GM18951 (cell line): ENCODE results near the gene MFN2.
"Not testable (repeated sequence)": the region's sequence is repeated elsewhere in the genome, so short reads cannot be mapped to it uniquely, and the experiment has no call there.

Source experiments
- POLR2A ChIP-seq: IDR thresholded peaks from 4 replicates; pipeline ENCODE4 v1.6.1; 2011; ENCODE audit warnings: mild to moderate bottlenecking; ENCODE audit not compliant: insufficient read length, insufficient read depth; ENCODE audit errors: extremely low read depth
- in situ Hi-C: fragments of 300-500 bp; cut with MboI; formaldehyde crosslinking; loops from one replicate; pipeline ENCODE4 v1.12.0; 2022; ENCODE audit warnings: low sequenced_read_pairs, mixed read lengths, inconsistent platforms; ENCODE audit not compliant: unreplicated experiment

MFN2 gene

GRCh38 chr1:11997081-11997850 lies 17.0 kb downstream of the MFN2 start:
- TF ChIP-seq POLR2A, result no peak
- in situ Hi-C loops, result no loop called here

DNA sequence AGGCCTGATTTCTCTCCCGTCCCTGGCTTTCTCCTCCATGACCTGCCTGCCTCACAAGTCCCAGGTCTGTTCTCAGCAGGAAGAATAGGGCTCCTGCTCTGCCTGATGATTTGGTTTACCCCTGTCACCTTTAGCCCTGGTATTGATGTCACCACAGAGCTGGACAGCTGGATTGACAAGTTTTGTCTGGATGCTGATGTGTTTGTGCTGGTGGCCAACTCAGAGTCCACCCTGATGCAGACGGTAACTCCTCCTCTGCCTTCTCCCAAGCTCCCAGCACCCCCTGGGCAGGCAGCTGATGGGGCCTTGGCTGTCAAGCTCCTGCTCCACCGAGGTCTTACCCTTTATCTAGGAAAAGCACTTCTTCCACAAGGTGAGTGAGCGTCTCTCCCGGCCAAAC lies 18.4 kb downstream of the MFN2 start:
- TF ChIP-seq POLR2A, result no peak
- in situ Hi-C loops, result no loop called here

- TF ChIP-seq POLR2A, result no peak
- in situ Hi-C loops, result no loop called here
These were observed 19.0 kb downstream of the MFN2 start for GRCh38 chr1:11999236-11999635.

GRCh38 chr1:12001249-12001917 lies 21.1 kb downstream of the MFN2 start:
- in situ Hi-C loops, result no loop called here
- TF ChIP-seq POLR2A, result no peak

- in situ Hi-C loops, result no loop called here
- no peak for TF ChIP-seq POLR2A
These were observed 21.8 kb downstream of the MFN2 start for GRCh38 chr1:12001996-12002493.

- in situ Hi-C loops, result no loop called here
- no peak for TF ChIP-seq POLR2A
These were observed 23.5 kb downstream of the MFN2 start for GRCh38 chr1:12003762-12004161.

GRCh38 chr1:12005488-12006166 lies 25.4 kb downstream of the MFN2 start:
- in situ Hi-C loops, result no loop called here
- TF ChIP-seq POLR2A, result no peak

DNA sequence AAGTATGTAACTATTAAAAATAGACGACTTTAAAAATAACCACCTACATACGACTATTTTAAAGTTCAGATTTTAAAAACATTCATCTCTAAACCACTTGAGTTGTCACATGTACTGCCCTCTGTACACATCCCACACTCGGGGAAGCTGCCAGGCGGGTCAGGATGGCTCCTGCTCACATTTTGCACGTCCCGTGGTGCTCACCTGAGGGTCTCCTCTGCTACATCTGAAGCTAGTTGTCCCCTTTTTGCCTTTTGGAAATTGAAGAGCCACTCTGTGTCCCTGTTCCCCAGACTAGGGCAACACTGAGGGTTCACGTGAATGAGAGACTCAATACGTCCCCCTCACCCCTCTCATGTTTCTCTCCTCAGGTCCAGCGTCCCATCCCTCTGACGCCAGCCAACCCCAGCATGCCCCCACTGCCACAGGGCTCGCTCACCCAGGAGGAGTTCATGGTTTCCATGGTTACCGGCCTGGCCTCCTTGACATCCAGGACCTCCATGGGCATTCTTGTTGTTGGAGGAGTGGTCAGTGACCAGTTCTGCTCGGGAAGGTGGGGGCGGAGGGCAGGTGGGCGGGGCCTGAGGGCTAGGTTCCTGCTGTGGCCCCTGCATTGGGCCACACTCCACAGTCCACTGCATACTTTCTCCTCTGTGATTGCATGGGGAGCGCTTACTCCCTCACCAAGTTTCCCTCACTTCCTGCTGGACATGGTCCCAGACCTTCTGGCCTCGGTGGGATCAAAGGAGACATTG lies 26.1 kb downstream of the MFN2 start:
- in situ Hi-C loops, result no loop called here
- no peak for TF ChIP-seq POLR2A

DNA sequence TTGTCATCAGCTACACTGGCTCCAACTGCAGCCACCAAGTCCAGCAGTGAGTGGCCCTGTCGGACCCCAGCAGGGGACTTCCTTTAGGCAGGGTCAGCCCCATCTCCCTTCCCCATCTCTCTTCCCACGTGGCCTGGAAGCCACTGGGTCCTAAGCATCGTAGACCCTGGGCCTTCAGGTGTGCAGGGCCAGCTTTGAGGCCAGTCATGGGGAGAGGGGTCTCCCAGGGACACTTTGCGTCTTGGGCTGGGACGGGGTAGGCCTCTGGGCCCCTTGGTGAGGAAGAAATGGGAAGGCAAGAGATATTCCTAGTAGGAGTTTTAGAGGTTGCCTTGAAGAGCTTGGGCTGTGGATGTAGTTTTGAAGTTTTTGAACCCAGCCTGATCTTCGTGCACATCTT lies 27.0 kb downstream of the MFN2 start:
- TF ChIP-seq POLR2A, result no peak
- in situ Hi-C loops, result no loop called here

- in situ Hi-C loops, result not testable (repeated sequence)
These were observed 28.1 kb downstream of the MFN2 start for GRCh38 chr1:12008355-12008754.

- in situ Hi-C loops, result no loop called here
- no peak for TF ChIP-seq POLR2A
These were observed 29.2 kb downstream of the MFN2 start for GRCh38 chr1:12009318-12009947.

DNA sequence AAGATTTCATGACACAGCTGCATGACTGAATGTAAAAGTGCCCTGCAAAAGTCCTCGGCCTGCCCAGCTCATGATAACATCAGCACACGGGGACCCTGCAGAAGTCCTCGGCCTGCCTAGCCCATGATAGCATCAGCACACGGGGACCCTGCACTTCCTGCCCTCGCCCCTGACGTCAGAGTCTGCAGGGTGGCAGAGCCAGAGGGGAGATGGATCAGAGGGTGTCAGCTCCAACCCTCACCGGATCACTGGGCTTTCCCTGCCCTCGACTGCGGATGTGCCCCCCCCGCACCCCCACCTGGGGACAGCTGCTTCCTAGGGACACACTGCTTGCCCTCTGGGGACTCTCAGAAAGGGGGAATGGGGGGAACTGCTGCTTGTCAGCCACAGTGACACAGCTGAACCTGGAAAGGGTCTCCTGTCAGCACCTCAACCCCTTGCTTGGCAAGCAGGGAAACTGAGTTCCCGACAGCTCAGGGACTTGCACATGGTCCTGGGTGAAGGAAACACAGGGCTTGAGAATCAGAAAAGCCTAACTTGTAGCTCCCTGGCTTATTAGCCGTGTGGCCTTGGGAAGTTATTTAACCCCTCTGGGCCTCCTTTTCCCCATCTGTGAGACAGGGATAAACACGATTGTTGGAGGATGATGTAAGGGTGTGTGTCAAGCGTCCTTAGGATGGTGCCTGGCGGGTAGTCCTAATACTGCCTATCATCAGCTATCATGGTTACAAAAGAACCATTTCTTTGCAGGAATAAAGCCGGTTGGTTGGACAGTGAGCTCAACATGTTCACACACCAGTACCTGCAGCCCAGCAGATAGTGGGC lies 30.7 kb downstream of the MFN2 start:
- in situ Hi-C loops, result no loop called here
- TF ChIP-seq POLR2A, result no peak
